K562 treated with DMSO at 1 percent for 4 hours (cell line): ENCODE data around the gene TAPT1. TPM values are rescaled to one million over a fixed set of nuclear protein-coding genes. Genes with fewer than 3 reads are reported as not detected.

Experiments used
- total RNA-seq: library from RNA; unstranded; fragments of 300-600 nt; gene quantifications from 2 replicates; pipeline ENCODE4 v1.2.3, GENCODE V29; 2022; ENCODE audit not compliant: insufficient read depth

The TAPT1 gene
- total RNA-seq: 9.8 and 12.8 TPM in 2 replicates

GRCh38 chr4:16225863-16226815 lies at the start of gene TAPT1:
TAPT1 (minus strand) TSS chr4:16226471; CDS start chr4:16226457, 14 bp downstream.

Other genes with a start within 250 kb of the TAPT1 start
- gene PROM1, start 142.4 kb downstream of the TAPT1 start, total RNA-seq: not detected in 2 replicates